Mucosa of descending colon (tissue), 3 donors: ENCODE results near the gene TEN1. TPM values are rescaled to one million over a fixed set of nuclear protein-coding genes. Genes with fewer than 3 reads are reported as not detected.

Experiments
- ATAC-seq: fragments of 200-7000 bp; cut with Tn5 transposase; one replicate; pipeline ENCODE4 v1.9.1; 2020; ENCODE audit warnings: mild to moderate bottlenecking, moderate library complexity
- DNase-seq, 3 donors: peaks; one replicate each; pipeline ENCODE4 v3.0.0-alpha.2; 2020
- H3K36me3 ChIP-seq: fragments of 200-600 bp; one replicate; pipeline ENCODE4 v1.8.0; 2021; ENCODE audit warnings: low read depth, mild to moderate bottlenecking
- H3K4me1 ChIP-seq: fragments of 200-600 bp; one replicate; pipeline ENCODE4 v1.8.0; 2021; ENCODE audit warnings: low read depth, mild to moderate bottlenecking
- H3K4me3 ChIP-seq: fragments of 200-600 bp; one replicate; pipeline ENCODE4 v1.8.0; 2021; ENCODE audit warnings: mild to moderate bottlenecking
- H3K9me3 ChIP-seq: fragments of 200-600 bp; one replicate; pipeline ENCODE4 v1.8.0; 2021; ENCODE audit warnings: mild to moderate bottlenecking
- intact Hi-C, 2 donors: fragments of 100-400 bp; cut with DNase I in 1 of 2; cut with micrococcal nuclease in 1 of 2; formaldehyde crosslinking; loops; one replicate each; pipeline versions ENCODE4 v1.11.0 to v1.11.1; 2022; cut with DNase I, micrococcal nuclease
- total RNA-seq, 3 donors: library from RNA; stranded (reverse); fragmentation: NEBNext Ultra II Directional in 2 of 3; extraction: Animal tissue kit (Norgen Biotek cat#: 25700) in 2 of 3; gene quantifications; one replicate each; pipeline versions ENCODE4 v1.2.1 to v1.2.4, GENCODE V29; 2021 to 2023
- TF ChIP-seq, protein P1 (sequence below): fragments of 200-600 bp; IDR thresholded peaks from one replicate; pipeline ENCODE4 v1.8.0; 2022; ENCODE audit warnings: antibody characterized with exemption, mild to moderate bottlenecking
- donor health status: DM: no; HTN: no; CAD: no; lungs with moderate emphysema.
- donor health status: DM: no; HTN: no; CAD: no.
- donor health status: DM: no; HTN: yes; CAD: no.

TEN1 gene
- total RNA-seq, 3 donors from 2014 or later: 16.1 to 36.4 (median 23.1) TPM

DNA sequence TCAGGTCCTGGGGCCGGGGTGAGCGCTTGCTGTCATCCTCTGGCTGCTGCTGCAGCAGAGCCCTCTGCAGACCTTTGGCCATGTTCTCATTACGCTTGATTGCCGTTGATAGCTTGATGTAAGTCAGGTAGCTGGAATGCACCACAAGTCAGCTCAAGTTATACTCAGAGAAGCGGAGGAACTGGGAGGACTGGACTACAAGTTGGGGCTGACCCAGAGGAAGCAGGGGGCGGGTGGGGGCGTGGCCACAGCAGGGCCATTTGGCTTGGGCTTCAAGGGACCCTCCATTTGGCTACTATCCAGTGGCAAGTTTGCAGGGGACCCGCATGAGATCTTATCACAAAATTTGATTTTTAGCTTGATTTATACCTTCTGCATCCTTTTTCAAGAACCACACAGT is 67.0 kb downstream of the TEN1 start:
- TF ChIP-seq, protein P1, sequence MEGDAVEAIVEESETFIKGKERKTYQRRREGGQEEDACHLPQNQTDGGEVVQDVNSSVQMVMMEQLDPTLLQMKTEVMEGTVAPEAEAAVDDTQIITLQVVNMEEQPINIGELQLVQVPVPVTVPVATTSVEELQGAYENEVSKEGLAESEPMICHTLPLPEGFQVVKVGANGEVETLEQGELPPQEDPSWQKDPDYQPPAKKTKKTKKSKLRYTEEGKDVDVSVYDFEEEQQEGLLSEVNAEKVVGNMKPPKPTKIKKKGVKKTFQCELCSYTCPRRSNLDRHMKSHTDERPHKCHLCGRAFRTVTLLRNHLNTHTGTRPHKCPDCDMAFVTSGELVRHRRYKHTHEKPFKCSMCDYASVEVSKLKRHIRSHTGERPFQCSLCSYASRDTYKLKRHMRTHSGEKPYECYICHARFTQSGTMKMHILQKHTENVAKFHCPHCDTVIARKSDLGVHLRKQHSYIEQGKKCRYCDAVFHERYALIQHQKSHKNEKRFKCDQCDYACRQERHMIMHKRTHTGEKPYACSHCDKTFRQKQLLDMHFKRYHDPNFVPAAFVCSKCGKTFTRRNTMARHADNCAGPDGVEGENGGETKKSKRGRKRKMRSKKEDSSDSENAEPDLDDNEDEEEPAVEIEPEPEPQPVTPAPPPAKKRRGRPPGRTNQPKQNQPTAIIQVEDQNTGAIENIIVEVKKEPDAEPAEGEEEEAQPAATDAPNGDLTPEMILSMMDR: no peak
- no peak overlapping the region for H3K4me3 ChIP-seq
- no peaks in the 10 kb centered on the region for H3K9me3 ChIP-seq
- peaks cover 11% of the 10 kb centered on the region for H3K36me3 ChIP-seq
- no peak for ATAC-seq
- H3K4me1 ChIP-seq: no peaks in the 10 kb centered on the region
- DNase-seq: no peak
- intact Hi-C loops: no loop called here

GRCh38 chr17:76048025-76048605 is 69.1 kb downstream of the TEN1 start:
- TF ChIP-seq, protein P1: no peak

DNA sequence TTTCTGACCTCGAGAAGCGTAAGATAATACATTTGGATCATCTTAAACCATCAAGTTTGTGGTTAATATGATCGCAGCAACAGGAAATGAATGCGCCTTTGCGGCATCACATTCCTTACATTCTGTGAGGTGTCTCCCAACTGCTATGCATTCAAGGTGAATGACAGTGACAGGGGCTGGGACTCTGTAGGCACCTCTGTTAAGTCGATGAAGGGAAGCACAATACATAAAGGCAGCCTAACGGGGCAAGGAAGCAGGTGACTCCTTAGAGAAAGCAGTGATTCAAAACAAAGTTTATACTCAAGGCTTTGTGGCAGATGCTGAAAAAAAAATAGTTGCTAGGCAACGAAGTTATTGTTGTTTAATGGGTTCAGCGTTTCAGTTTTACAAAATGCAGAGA is 69.7 kb downstream of the TEN1 start:
- no peak overlapping the region for H3K4me3 ChIP-seq
- intact Hi-C loops: no loop called here
- no peaks in the 10 kb centered on the region for H3K4me1 ChIP-seq
- TF ChIP-seq, protein P1: no peak
- H3K9me3 ChIP-seq: no peaks in the 10 kb centered on the region
- no peak for ATAC-seq
- no peak for DNase-seq
- peaks cover 8% of the 10 kb centered on the region for H3K36me3 ChIP-seq

More at GRCh38 chr17:76048025-76048605, 69.1 kb downstream of the TEN1 start:
- H3K4me3 ChIP-seq: no peak overlapping the region
- H3K4me1 ChIP-seq: no peaks in the 10 kb centered on the region
- H3K36me3 ChIP-seq: peaks cover 8% of the 10 kb centered on the region
- no peak for ATAC-seq
- DNase-seq: no peak
- no peaks in the 10 kb centered on the region for H3K9me3 ChIP-seq
- intact Hi-C loops: no loop called here

DNA sequence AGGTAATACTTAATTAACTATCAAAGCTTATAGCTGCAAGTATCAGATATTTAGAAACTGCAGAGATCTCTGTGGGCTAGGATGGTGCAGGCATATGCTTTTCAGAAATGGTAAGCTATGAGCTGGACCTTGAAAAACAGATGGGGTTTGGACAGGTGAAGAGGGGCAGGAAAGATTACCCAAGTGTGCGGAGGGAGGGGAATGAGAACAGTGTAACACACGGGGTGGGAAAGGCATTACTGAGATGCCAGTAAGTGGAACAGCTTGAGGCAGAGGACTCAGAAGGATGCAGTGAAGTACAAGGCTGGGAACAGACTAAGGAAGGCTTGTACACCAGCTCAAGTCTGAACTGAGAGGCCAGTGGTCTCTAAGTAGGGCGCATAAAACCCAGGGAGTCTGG is 70.2 kb downstream of the TEN1 start:
- Histone ChIP-seq H3K4me3 (no peak overlapping the region), H3K4me1 (no peaks in the 10 kb centered on the region), H3K36me3 (peaks cover 8% of the 10 kb centered on the region), H3K9me3 (no peaks in the 10 kb centered on the region)
- ATAC-seq (no peak), DNase-seq (no peak)
- TF ChIP-seq, protein P1: no peak
- intact Hi-C loops: no loop called here

DNA sequence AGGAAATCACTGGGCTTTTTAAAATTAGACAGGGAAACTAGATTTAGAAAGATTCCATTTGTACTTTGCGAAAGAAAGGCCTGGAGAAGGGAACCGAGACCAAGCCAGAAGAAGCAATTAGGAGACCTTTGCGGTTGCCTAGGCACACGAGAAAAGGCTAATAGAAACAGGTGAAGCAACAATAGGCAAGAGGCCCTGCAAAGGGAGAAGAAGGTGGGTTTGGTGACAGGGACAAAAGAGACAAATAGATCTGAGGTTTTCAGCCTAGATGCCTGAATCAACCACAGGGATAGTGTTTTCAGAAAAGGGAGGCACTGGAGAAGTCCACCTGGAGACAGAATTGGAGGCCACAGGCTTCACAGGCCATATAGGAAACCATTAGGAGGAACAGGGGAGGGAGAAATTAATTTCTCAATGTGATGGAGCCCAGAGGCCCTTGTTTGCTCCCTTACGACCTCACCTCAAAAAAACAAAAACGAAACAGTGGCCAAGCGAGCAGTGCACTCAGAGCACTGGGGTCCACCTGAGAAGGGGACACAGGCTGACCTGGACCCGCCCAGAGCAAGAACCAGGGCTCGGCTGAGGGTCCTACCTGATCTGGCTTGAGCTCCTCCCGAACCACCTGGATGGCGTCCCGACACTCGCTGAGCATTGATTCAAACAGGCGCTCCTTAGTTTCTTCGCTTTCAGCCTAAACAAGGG is 70.9 kb downstream of the TEN1 start:
- intact Hi-C loops: no loop called here
- ATAC-seq (no peak), DNase-seq (no peak)
- Histone ChIP-seq H3K4me3 (no peak overlapping the region), H3K4me1 (no peaks in the 10 kb centered on the region), H3K36me3 (peaks cover 8% of the 10 kb centered on the region), H3K9me3 (no peaks in the 10 kb centered on the region)
- TF ChIP-seq, protein P1: no peak

Other genes with a start within 250 kb of the TEN1 start
- 10 to 100 TPM in 2 of 3 donors, 1 to 10 TPM in 1; 7.1 to 18.2 (median 18.2) TPM for gene GALK1, start 214.0 kb upstream of the TEN1 start, total RNA-seq
- gene UNK, start 194.4 kb upstream of the TEN1 start, total RNA-seq: 10 to 100 TPM; 24.5 to 27.5 (median 25.7) TPM
- 10 to 100 TPM; 18.4 to 40.2 (median 23.0) TPM for gene UNC13D, start 134.8 kb upstream of the TEN1 start, total RNA-seq
- gene WBP2, start 123.9 kb upstream of the TEN1 start, total RNA-seq: 100 to 1,000 TPM in 1 of 3 donors, 10 to 100 TPM in 2; 99.1 to 114 (median 99.8) TPM
- 10 to 100 TPM; 44.5 to 77.4 (median 53.4) TPM for gene TRIM47, start 100.7 kb upstream of the TEN1 start, total RNA-seq
- gene TRIM65, start 82.3 kb upstream of the TEN1 start, total RNA-seq: 10 to 100 TPM; 13.7 to 23.8 (median 15.4) TPM
- gene MRPL38, start 74.4 kb upstream of the TEN1 start, total RNA-seq: 10 to 100 TPM; 87.0 to 98.0 (median 89.4) TPM
- 10 to 100 TPM in 1 of 3 donors, 1 to 10 TPM in 2; 5.2 to 13.6 (median 5.5) TPM for gene FBF1, start 38.2 kb upstream of the TEN1 start, total RNA-seq
- gene ACOX1, start 74 bp upstream of the TEN1 start, total RNA-seq: 100 to 1,000 TPM; 128 to 272 (median 154) TPM
- 10 to 100 TPM in 2 of 3 donors, 1 to 10 TPM in 1; 7.9 to 16.8 (median 12.5) TPM for gene CDK3, start 21.6 kb downstream of the TEN1 start, total RNA-seq
- gene EVPL, start 48.1 kb downstream of the TEN1 start, total RNA-seq: 10 to 100 TPM; 13.3 to 22.6 (median 16.3) TPM
- 10 to 100 TPM; 47.3 to 86.6 (median 53.0) TPM for gene SRP68, start 93.3 kb downstream of the TEN1 start, total RNA-seq
- gene GALR2, start 95.5 kb downstream of the TEN1 start, total RNA-seq: 1 to 10 TPM in 1 of 3 donors, not detected in 2; 4.2 TPM
- 1 to 10 TPM in 1 of 3 donors, not detected in 2; 1.4 TPM for gene ZACN, start 99.9 kb downstream of the TEN1 start, total RNA-seq
- 100 to 1,000 TPM in 2 of 3 donors, 10 to 100 TPM in 1; 91.0 to 145 (median 142) TPM for gene EXOC7, start 124.5 kb downstream of the TEN1 start, total RNA-seq
- 1 to 10 TPM in 1 of 3 donors, under 1 TPM in 2; 0.16 to 2.2 (median 0.52) TPM for gene FOXJ1, start 162.0 kb downstream of the TEN1 start, total RNA-seq